GDM1 (cell line): ENCODE measurements around the gene SMARCC2.
A peak's percentile ranks its signal among the peaks of the same experiment; 100 is the strongest.
"Not testable (repeated sequence)": the region's sequence is repeated elsewhere in the genome, so short reads cannot be mapped to it uniquely, and the experiment has no call there.

ENCODE experiments used
- DNase-seq: peaks from one replicate; lab custom pipeline; 2025; lab: John Stamatoyannopoulos, UW

SMARCC2 gene

GRCh38 chr12:56163533-56164344 is 25.5 kb downstream of the SMARCC2 start:
- DNase-seq: no peak

GRCh38 chr12:56162468-56163290 is 26.6 kb downstream of the SMARCC2 start:
- no peak for DNase-seq

GRCh38 chr12:56161690-56162351 is 27.5 kb downstream of the SMARCC2 start:
- no peak for DNase-seq

GRCh38 chr12:56160894-56161689 is 28.2 kb downstream of the SMARCC2 start:
- DNase-seq: no peak

GRCh38 chr12:56160193-56160763 is 29.0 kb downstream of the SMARCC2 start:
- DNase-seq: no peak

- DNase-seq: no peak
Measured at GRCh38 chr12:56159482-56160192, 29.6 kb downstream of the SMARCC2 start.

GRCh38 chr12:56158926-56159461 is 30.3 kb downstream of the SMARCC2 start:
- DNase-seq: peak; percentile 16

- DNase-seq: peak; percentile 93
Measured at GRCh38 chr12:56158029-56158925, 31.0 kb downstream of the SMARCC2 start, which contains the start of gene MYL6. Gene MYL6 (plus strand): TSS chr12:56158359. CDS start chr12:56158402, 43 bp downstream.

- peak; percentile 76 for DNase-seq
Measured at GRCh38 chr12:56157201-56158028, 31.9 kb downstream of the SMARCC2 start.

- not testable (repeated sequence) for DNase-seq
Measured at GRCh38 chr12:56156464-56157200, 32.7 kb downstream of the SMARCC2 start.

- no peak for DNase-seq
Measured at GRCh38 chr12:56155256-56155845, 33.9 kb downstream of the SMARCC2 start.

GRCh38 chr12:56154818-56155217 is 34.5 kb downstream of the SMARCC2 start:
- DNase-seq: no peak

- no peak for DNase-seq
Measured at GRCh38 chr12:56154246-56154771, 35.0 kb downstream of the SMARCC2 start.

GRCh38 chr12:56153678-56154065 is 35.6 kb downstream of the SMARCC2 start:
- no peak for DNase-seq

- DNase-seq: no peak
Measured at GRCh38 chr12:56152756-56153677, 36.3 kb downstream of the SMARCC2 start.
